ENCODE results near the gene EMC10. TPM values are rescaled to one million over a fixed set of nuclear protein-coding genes. Genes with fewer than 3 reads are reported as not detected.
A peak's percentile ranks its signal among the peaks of the same experiment; 100 is the strongest.

EMC10 gene
- total RNA-seq, 2 experiments from 2014 or later = 80.0 to 80.3 TPM

DNA sequence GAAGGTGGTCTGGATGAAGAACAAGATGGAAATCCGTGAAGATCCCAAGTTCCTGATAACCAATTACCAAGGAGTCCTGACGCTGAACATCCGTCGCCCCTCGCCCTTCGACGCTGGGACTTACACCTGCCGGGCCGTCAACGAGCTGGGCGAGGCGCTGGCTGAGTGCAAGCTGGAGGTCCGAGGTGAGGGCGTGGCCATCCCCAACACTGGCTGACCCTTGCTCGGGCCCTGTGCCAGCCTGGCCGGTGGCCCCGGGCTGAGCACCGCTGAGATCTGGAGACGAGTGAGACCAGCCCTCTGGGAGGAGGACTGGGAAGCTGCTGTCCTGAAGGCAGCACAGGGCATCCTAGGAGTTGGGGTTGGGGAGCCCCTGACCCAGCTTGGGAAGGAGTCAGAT lies 12.0 kb upstream of the EMC10 start:
- Mint-ChIP-seq H3K27ac (no peak overlapping the region), H3K4me1 (ENCODE audit: low read depth) (no peaks in the 10 kb centered on the region), H3K4me3 (no peak overlapping the region), H3K27me3 (peaks cover 42% of the 10 kb centered on the region), H3K9me3 (no peaks in the 10 kb centered on the region), H3K36me3 (ENCODE audit: low read depth) (no peaks in the 10 kb centered on the region)
- POLR2A ChIA-PET = no interaction called here
- intact Hi-C loops (cut with DNase I, micrococcal nuclease) = no loop called here
- ATAC-seq (ENCODE audit: poor library complexity) (no peak), DNase-seq (peak in 1 of 14 experiments; percentile 21)
- peaks cover 4 to 5% of the 10 kb centered on the region in 2 experiments for H3K27me3 ChIP-seq (ENCODE audit: control insufficient read depth in 1 of 2, insufficient read depth in 2 of 2, low read length in 2 of 2)
- no peaks in the 10 kb centered on the region for H3K36me3 ChIP-seq (ENCODE audit: insufficient read depth, low read length)
- peaks cover 5% of the 10 kb centered on the region for H3K4me1 ChIP-seq (ENCODE audit: insufficient read depth, low read length)
- TF ChIP-seq, protein P1, sequence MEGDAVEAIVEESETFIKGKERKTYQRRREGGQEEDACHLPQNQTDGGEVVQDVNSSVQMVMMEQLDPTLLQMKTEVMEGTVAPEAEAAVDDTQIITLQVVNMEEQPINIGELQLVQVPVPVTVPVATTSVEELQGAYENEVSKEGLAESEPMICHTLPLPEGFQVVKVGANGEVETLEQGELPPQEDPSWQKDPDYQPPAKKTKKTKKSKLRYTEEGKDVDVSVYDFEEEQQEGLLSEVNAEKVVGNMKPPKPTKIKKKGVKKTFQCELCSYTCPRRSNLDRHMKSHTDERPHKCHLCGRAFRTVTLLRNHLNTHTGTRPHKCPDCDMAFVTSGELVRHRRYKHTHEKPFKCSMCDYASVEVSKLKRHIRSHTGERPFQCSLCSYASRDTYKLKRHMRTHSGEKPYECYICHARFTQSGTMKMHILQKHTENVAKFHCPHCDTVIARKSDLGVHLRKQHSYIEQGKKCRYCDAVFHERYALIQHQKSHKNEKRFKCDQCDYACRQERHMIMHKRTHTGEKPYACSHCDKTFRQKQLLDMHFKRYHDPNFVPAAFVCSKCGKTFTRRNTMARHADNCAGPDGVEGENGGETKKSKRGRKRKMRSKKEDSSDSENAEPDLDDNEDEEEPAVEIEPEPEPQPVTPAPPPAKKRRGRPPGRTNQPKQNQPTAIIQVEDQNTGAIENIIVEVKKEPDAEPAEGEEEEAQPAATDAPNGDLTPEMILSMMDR (IDR thresholded peaks at IDR 0.05) = no peak
- no peak overlapping the region for H3K27ac ChIP-seq (ENCODE audit: low read depth in 1 of 2, low read length in 2 of 2)
- CTCF ChIA-PET = no interaction called here
- no peak overlapping the region for H3K4me3 ChIP-seq (ENCODE audit: low read length)
- H3K9me3 ChIP-seq (ENCODE audit: control insufficient read depth in 1 of 2, insufficient read depth in 1 of 2, low read length in 2 of 2) = no peaks in the 10 kb centered on the region

DNA sequence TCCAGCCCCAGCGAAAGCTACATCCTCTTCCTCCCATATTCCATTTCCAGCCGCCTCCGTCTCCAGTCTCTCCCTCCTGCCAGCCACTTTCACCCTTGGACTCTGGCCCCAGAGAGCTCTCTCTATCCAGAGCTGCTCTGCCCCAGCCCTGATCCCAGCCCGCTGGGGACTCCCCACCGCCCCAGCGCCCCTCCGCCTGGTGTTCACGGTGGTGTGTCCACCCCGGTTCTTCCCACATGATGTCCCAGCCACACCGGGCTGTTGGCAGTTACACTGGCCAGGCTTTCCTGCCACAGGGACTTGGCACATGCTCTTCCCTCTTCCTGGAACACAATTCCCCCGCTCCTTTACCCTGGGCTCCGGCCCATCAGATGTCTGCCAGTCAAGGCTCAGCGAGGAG lies 11.3 kb upstream of the EMC10 start:
- H3K9me3 Mint-ChIP-seq = no peaks in the 10 kb centered on the region
- H3K27me3 Mint-ChIP-seq = peaks cover 40% of the 10 kb centered on the region
- Histone ChIP-seq H3K27ac (ENCODE audit: low read depth in 1 of 2, low read length in 2 of 2) (no peak overlapping the region), H3K9me3 (ENCODE audit: control insufficient read depth in 1 of 2, insufficient read depth in 1 of 2, low read length in 2 of 2) (no peaks in the 10 kb centered on the region), H3K36me3 (ENCODE audit: insufficient read depth, low read length) (no peaks in the 10 kb centered on the region), H3K4me1 (ENCODE audit: insufficient read depth, low read length) (peaks cover 5% of the 10 kb centered on the region), H3K27me3 (ENCODE audit: control insufficient read depth in 1 of 2, insufficient read depth in 2 of 2, low read length in 2 of 2) (peaks cover 0 to 4% of the 10 kb centered on the region in 2 experiments), H3K4me3 (ENCODE audit: low read length) (no peak overlapping the region)
- no peak for ATAC-seq (ENCODE audit: poor library complexity)
- TF ChIP-seq, protein P1 (IDR thresholded peaks at IDR 0.05) = no peak
- ChIA-PET CTCF (no interaction called here), POLR2A (no interaction called here)
- no peaks in the 10 kb centered on the region for H3K36me3 Mint-ChIP-seq (ENCODE audit: low read depth)
- H3K4me1 Mint-ChIP-seq (ENCODE audit: low read depth) = no peaks in the 10 kb centered on the region
- DNase-seq = no peak
- intact Hi-C loops (cut with DNase I, micrococcal nuclease) = no loop called here
- H3K4me3 Mint-ChIP-seq = no peak overlapping the region
- no peak overlapping the region for H3K27ac Mint-ChIP-seq

GRCh38 chr19:50465986-50466705 lies 10.2 kb upstream of the EMC10 start:
- intact Hi-C loops (cut with DNase I, micrococcal nuclease) = no loop called here
- no peaks in the 10 kb centered on the region for H3K27me3 ChIP-seq (ENCODE audit: control insufficient read depth in 1 of 2, insufficient read depth in 2 of 2, low read length in 2 of 2)
- H3K4me3 ChIP-seq (ENCODE audit: low read length) = no peak overlapping the region
- no peak overlapping the region for H3K27ac ChIP-seq (ENCODE audit: low read depth in 1 of 2, low read length in 2 of 2)
- Mint-ChIP-seq H3K27ac (no peak overlapping the region), H3K27me3 (peaks cover 32% of the 10 kb centered on the region), H3K4me1 (ENCODE audit: low read depth) (no peaks in the 10 kb centered on the region), H3K36me3 (ENCODE audit: low read depth) (no peaks in the 10 kb centered on the region), H3K4me3 (no peak overlapping the region), H3K9me3 (no peaks in the 10 kb centered on the region)
- DNase-seq = peak in 1 of 14 experiments; percentile 9
- TF ChIP-seq, protein P1 (IDR thresholded peaks at IDR 0.05) = no peak
- ChIA-PET POLR2A (no interaction called here), CTCF (no interaction called here)
- no peaks in the 10 kb centered on the region for H3K36me3 ChIP-seq (ENCODE audit: insufficient read depth, low read length)
- H3K4me1 ChIP-seq (ENCODE audit: insufficient read depth, low read length) = peaks cover 3% of the 10 kb centered on the region
- no peak for ATAC-seq (ENCODE audit: poor library complexity)
- H3K9me3 ChIP-seq (ENCODE audit: control insufficient read depth in 1 of 2, insufficient read depth in 1 of 2, low read length in 2 of 2) = no peaks in the 10 kb centered on the region
